Spleen (tissue), 7 donors: ENCODE results near the gene GTF3C5.

Source experiments
- CTCF ChIP-seq, 11 experiments: fragments of 200-600 bp in 7 of 11; fragments of 450-650 bp in 4 of 11; sonication (generic) in 4 of 11; IDR thresholded peaks in 8 of 11; conservative IDR thresholded peaks in 3 of 11; 1 replicate in 7 of 11; 2 replicates in 4 of 11; pipeline versions ENCODE4 v1.4.0 to v1.8.0; 2016 to 2021; ENCODE audit warnings: antibody characterized with exemption in 11 of 11, inconsistent platforms in 4 of 11, mild to moderate bottlenecking in 1 of 11
- POLR2A ChIP-seq, 3 donors: fragments of 450-650 bp; IDR thresholded peaks; one replicate each; pipeline ENCODE4 v1.5.1; 2017; ENCODE audit warnings: antibody characterized with exemption in 3 of 3, mild to moderate bottlenecking in 1 of 3
- donor health status: DM: no; HTN: no; CAD: no; lungs with moderate emphysema.
- donor health status: DM: no; HTN: no; CAD: no.
- donor health status: DM: no; HTN: no; CAD: no.

- TF ChIP-seq CTCF (IDR thresholded peaks at IDR 0.05 in 8 of 11, conservative IDR thresholded peaks at IDR 0.05 in 3 of 11) (no peak), POLR2A (IDR thresholded peaks at IDR 0.05) (no peak)
Observed at GRCh38 chr9:133098871-133099270, 68.1 kb downstream of the GTF3C5 start.
